ENCODE data around the gene BRD3OS.

- no peak for TF ChIP-seq EZH2phosphoT487 (IDR thresholded peaks at IDR 0.05; ENCODE audit: borderline replicate concordance, low read depth, low read length)
- TF ChIP-seq CTCF (conservative IDR thresholded peaks at IDR 0.05; ENCODE audit: low read length): no peak
These were observed 13.9 kb upstream of the BRD3OS start for GRCh38 chr9:134011401-134011800.

Data from OCI-LY7 (cell line).